Osteocyte (in vitro differentiated cells): ENCODE results near the gene CABP1. TPM values are rescaled to one million over a fixed set of nuclear protein-coding genes. Genes with fewer than 3 reads are reported as not detected.

ENCODE experiments used
- DNase-seq: peaks from one replicate; pipeline ENCODE4 v3.0.0; 2021; ENCODE audit warnings: mixed read lengths; ENCODE audit not compliant: unreplicated experiment; ENCODE audit errors: extremely low spot score
- H3K27ac Mint-ChIP-seq: one replicate; pipeline ENCODE4 v1.8.0; 2021; ENCODE audit warnings: mild to moderate bottlenecking, mixed read lengths; ENCODE audit not compliant: unreplicated experiment
- H3K27me3 Mint-ChIP-seq: one replicate; pipeline ENCODE4 v1.8.0; 2021; ENCODE audit warnings: mixed read lengths; ENCODE audit not compliant: unreplicated experiment
- H3K36me3 Mint-ChIP-seq: one replicate; pipeline ENCODE4 v1.8.0; 2021; ENCODE audit warnings: mixed read lengths; ENCODE audit not compliant: unreplicated experiment
- H3K4me1 Mint-ChIP-seq: one replicate; pipeline ENCODE4 v1.8.0; 2021; ENCODE audit warnings: mixed read lengths; ENCODE audit not compliant: unreplicated experiment
- H3K4me3 Mint-ChIP-seq: one replicate; pipeline ENCODE4 v1.8.0; 2021; ENCODE audit warnings: mild to moderate bottlenecking, moderate library complexity, mixed read lengths; ENCODE audit not compliant: unreplicated experiment
- H3K9me3 Mint-ChIP-seq: one replicate; pipeline ENCODE4 v1.8.0; 2021; ENCODE audit warnings: mixed read lengths; ENCODE audit not compliant: unreplicated experiment
- total RNA-seq: library from RNA; stranded (reverse); gene quantifications from 2 replicates; pipeline ENCODE4 v1.2.1, GENCODE V29; 2021
- TF ChIP-seq, protein P1 (sequence below): fragments of 200-600 bp; sonication (generic); IDR thresholded peaks from 2 replicates; pipeline ENCODE4 v1.5.0; 2021; ENCODE audit warnings: antibody characterized with exemption, mild to moderate bottlenecking, moderate library complexity

Gene CABP1
- total RNA-seq, 1 donor from 2014 or later: not detected

DNA sequence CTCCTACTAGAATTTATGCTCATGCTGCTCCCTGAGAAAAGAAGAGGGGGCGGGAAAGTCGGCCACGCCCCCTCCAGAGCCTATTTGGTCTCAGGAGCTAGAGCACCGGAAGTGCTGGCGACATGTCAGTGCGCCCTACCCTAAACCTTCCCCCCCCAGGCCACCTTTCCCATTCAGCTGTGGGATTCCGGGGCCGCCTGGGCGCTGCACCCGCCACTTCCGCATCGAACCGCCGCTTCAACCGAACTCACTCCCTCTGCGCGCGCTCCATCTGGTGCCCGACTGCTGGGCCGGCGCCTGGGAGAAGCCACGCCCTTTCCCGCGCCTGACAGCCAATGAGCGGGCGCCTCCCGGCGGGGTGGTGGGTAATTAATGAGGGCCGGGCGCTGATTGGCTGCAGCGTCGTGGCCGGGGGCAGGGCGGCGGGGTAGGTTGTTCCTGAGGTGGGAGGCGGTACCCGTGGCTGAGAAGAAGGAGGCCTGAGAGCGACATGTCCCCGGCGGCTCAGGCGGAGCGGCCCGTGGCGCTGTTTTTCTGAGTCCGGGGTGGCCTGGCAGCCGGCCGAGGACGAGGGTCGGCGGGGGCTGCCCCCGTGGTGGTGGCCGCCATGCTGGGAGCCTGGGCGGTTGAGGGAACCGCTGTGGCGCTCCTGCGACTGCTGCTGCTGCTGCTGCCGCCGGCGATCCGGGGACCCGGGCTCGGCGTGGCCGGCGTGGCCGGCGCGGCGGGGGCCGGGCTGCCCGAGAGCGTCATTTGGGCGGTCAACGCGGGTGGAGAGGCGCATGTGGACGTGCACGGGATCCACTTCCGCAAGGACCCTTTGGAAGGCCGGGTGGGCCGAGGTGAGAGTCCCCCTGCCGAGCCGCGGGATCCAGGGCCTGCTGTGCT, 46.5 kb downstream of the CABP1 start, which contains the start of gene MLEC:
TSS of gene MLEC (plus strand) at position 460 of the 888 bp plus-strand sequence. CDS start at position 608, 148 bp downstream.
- Mint-ChIP-seq H3K9me3 (no peaks in the 10 kb centered on the region), H3K36me3 (no peaks in the 10 kb centered on the region), H3K4me1 (peaks cover 34% of the 10 kb centered on the region), H3K27ac (peak within 1 kb of the TSS; percentile 96), H3K27me3 (no peaks in the 10 kb centered on the region), H3K4me3 (peak within 1 kb of the TSS; percentile 91)
- TF ChIP-seq, protein P1, sequence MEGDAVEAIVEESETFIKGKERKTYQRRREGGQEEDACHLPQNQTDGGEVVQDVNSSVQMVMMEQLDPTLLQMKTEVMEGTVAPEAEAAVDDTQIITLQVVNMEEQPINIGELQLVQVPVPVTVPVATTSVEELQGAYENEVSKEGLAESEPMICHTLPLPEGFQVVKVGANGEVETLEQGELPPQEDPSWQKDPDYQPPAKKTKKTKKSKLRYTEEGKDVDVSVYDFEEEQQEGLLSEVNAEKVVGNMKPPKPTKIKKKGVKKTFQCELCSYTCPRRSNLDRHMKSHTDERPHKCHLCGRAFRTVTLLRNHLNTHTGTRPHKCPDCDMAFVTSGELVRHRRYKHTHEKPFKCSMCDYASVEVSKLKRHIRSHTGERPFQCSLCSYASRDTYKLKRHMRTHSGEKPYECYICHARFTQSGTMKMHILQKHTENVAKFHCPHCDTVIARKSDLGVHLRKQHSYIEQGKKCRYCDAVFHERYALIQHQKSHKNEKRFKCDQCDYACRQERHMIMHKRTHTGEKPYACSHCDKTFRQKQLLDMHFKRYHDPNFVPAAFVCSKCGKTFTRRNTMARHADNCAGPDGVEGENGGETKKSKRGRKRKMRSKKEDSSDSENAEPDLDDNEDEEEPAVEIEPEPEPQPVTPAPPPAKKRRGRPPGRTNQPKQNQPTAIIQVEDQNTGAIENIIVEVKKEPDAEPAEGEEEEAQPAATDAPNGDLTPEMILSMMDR: no peak
- DNase-seq: peak; percentile 100

DNA sequence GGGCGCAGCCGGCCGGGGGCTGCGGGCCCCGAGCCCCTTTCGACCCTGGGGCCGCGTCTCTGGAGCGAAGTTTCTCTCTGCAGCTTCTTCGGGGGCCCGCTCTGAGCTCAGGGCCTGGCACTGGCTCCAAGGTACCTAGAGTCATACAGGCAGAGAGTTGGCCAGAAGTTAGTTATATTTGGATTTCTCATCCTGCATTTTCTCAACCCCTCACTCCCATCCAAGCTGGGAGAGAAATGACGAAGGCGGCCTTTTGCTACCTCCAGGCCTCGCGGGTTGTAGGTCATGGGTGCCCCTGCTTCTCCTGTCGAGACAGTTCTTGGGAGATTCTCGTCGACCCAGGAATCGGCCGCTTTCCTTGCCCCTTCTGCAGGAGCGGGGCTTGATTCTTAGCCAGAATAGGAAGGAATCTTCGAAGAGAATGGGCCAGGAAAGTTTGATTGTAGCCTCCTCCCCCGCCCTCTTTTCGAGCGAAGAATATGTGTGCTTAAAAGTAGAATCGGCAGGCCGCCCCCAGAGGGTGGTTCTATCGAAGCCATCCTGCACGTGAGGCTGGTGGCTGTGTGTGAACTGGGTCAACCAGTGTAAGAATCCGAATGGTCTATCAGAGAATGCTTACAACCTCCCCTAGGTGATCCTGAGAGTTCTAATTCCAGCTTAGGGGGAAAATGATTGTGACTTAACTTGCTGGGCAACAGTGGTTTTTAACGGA, 47.3 kb downstream of the CABP1 start:
- DNase-seq: no peak
- Mint-ChIP-seq H3K4me3 (peak overlapping the region; percentile 86), H3K27ac (peak overlapping the region; percentile 75)

DNA sequence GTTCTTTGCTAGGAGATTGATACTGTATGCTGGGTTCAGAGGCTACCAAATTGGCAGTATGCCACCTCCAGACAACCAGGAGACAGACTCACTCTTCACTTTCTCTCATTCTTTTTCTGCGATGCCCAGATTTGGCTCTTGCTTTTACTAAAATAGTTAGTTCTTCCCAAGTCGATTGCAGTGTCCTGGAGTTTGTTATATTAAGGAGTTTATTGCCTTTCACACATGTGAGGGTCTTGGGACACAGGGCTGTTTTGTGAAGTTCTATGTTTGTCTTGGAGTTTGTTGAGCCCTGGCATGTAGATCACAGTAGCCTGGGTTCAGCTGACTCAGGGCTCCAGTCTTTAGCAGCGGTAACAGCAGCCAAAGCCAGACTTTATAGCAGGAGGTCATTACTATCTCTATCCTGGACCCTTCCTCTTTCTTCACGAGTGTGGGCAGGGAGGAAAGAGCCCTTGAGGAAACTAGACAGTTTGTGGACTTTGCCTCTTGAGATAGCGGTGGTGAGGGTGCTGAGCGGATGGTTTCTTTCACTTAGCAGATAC, 48.2 kb downstream of the CABP1 start:
- peak overlapping the region; percentile 75 for H3K27ac Mint-ChIP-seq
- DNase-seq: no peak
- TF ChIP-seq, protein P1: no peak
- peaks cover 3% of the 10 kb centered on the region for H3K36me3 Mint-ChIP-seq
- H3K9me3 Mint-ChIP-seq: no peaks in the 10 kb centered on the region
- peak overlapping the region; percentile 86 for H3K4me3 Mint-ChIP-seq
- H3K4me1 Mint-ChIP-seq: peaks cover 44% of the 10 kb centered on the region
- H3K27me3 Mint-ChIP-seq: no peaks in the 10 kb centered on the region

More for the DNA sequence above, 47.3 kb downstream of the CABP1 start:
- TF ChIP-seq, protein P1: no peak
- H3K36me3 Mint-ChIP-seq: no peaks in the 10 kb centered on the region
- H3K9me3 Mint-ChIP-seq: no peaks in the 10 kb centered on the region
- no peaks in the 10 kb centered on the region for H3K27me3 Mint-ChIP-seq
- H3K4me1 Mint-ChIP-seq: peaks cover 42% of the 10 kb centered on the region

DNA sequence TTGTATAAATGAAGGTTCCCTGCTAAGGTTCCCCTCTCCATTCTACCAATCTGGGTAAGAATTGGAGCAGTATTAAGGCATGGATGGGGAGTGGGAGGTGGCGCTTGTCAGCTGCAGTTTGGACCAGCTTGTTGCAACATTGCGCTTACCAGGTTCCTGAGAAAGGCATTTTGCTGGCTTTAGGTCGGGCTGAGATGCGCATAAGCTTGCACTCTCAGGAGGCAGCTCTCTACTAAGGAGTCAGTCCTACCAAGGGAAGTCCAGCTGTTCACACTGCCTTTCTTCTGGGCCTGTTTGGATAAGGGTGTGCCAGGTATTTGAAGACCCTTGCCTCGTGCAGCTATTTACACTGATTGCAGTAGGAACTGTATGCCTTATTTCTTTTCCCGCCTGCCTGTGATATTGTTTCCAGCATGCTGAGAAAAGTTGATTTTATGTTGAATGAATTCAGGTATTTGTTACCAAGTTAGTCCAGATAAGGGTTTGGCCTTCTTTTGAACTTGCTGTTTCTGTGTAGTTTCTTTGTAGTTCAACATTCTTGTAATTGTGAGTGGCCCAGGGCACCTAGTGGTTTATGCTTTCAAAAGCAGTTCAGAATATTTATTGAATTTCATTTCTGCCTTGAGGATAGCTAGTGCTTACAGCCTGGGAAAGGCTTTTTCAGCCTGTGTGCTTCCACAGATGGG, 49.1 kb downstream of the CABP1 start:
- H3K36me3 Mint-ChIP-seq: peaks cover 6% of the 10 kb centered on the region
- H3K9me3 Mint-ChIP-seq: no peaks in the 10 kb centered on the region
- DNase-seq: no peak
- peak overlapping the region; percentile 18 for H3K27ac Mint-ChIP-seq
- H3K4me1 Mint-ChIP-seq: peaks cover 44% of the 10 kb centered on the region
- peak overlapping the region; percentile 86 for H3K4me3 Mint-ChIP-seq
- TF ChIP-seq, protein P1: no peak
- no peaks in the 10 kb centered on the region for H3K27me3 Mint-ChIP-seq
